IMR-90 (cell line): Measurements from ENCODE around the gene TPGS2. TPM values are rescaled to one million over a fixed set of nuclear protein-coding genes. Genes with fewer than 3 reads are reported as not detected.
A peak's percentile ranks its signal among the peaks of the same experiment; 100 is the strongest.

Source experiments
- ATAC-seq: fragments of 200-7000 bp; cut with Tn5 transposase; 2 replicates; pipeline ENCODE4 v1.9.1; 2020; ENCODE audit warnings: low read depth, mild to moderate bottlenecking, moderate library complexity
- BruUV-seq: library from RNA; stranded (reverse); fragments of 400-500 nt; replicated peaks from 2 replicates; lab custom pipeline; 2021; lab: Mats Ljungman, UMichigan
- CTCF ChIA-PET: fragments of 300-600 bp; formaldehyde crosslinking; extraction: SDS; loops from one replicate; lab custom pipeline; 2021; ENCODE audit warnings: antibody characterized with exemption; lab: Yijun Ruan, JAX
- POLR2A ChIA-PET: fragments of 300-600 bp; sonication (Branson Sonifier 250); formaldehyde crosslinking; loops from one replicate; lab custom pipeline; 2022; ENCODE audit warnings: antibody characterized with exemption; ENCODE audit not compliant: unreplicated experiment; lab: Charles Lee
- DNase-seq: peaks from one replicate; pipeline ENCODE4 v3.0.0; 2013
- H2AFZ ChIP-seq: replicated peaks from 2 replicates; pipeline ENCODE3; 2013; ENCODE audit warnings: low read length, mild to moderate bottlenecking; ENCODE audit not compliant: poor library complexity
- H2AK5ac ChIP-seq: 2 replicates; pipeline ENCODE4 v1.6.1; 2013; ENCODE audit warnings: low read depth, low read length, inconsistent platforms
- H2AK9ac ChIP-seq: replicated peaks from 2 replicates; pipeline ENCODE3; 2013; ENCODE audit warnings: mild to moderate bottlenecking, low read depth, low read length, moderate library complexity; ENCODE audit not compliant: poor library complexity
- H2BK120ac ChIP-seq: 2 replicates; pipeline ENCODE4 v1.6.1; 2013; ENCODE audit warnings: low read depth, low read length, inconsistent platforms
- H2BK15ac ChIP-seq: 3 replicates; pipeline ENCODE4 v1.6.1; 2013; ENCODE audit warnings: low read depth, low read length, inconsistent platforms
- H2BK20ac ChIP-seq: 2 replicates; pipeline ENCODE4 v1.6.1; 2013; ENCODE audit warnings: low read depth, mild to moderate bottlenecking, inconsistent platforms, low read length, moderate library complexity
- H2BK5ac ChIP-seq: 2 replicates; pipeline ENCODE4 v1.6.1; 2013; ENCODE audit warnings: mild to moderate bottlenecking, low read depth, low read length, inconsistent platforms; ENCODE audit not compliant: poor library complexity, severe bottlenecking
- H3K14ac ChIP-seq: replicated peaks from 2 replicates; pipeline ENCODE4 v1.6.1; 2013; ENCODE audit warnings: low read depth, low read length, inconsistent platforms
- H3K18ac ChIP-seq: 2 replicates; pipeline ENCODE4 v1.6.1; 2013; ENCODE audit warnings: low read depth, low read length, control low read depth
- H3K23ac ChIP-seq: 2 replicates; pipeline ENCODE4 v1.6.1; 2013; ENCODE audit warnings: low read depth, low read length, inconsistent platforms
- H3K27ac ChIP-seq: 2 replicates; pipeline ENCODE4 v1.5.1; 2013; ENCODE audit warnings: mild to moderate bottlenecking, control low read depth, low read length; ENCODE audit not compliant: insufficient read depth
- H3K27me3 ChIP-seq: 2 replicates; pipeline ENCODE4 v1.6.1; 2013; ENCODE audit warnings: low read length; ENCODE audit not compliant: control insufficient read depth, insufficient read depth
- H3K36me3 ChIP-seq: 2 replicates; pipeline ENCODE4 v1.6.1; 2013; ENCODE audit warnings: low read length, mixed read lengths; ENCODE audit not compliant: control insufficient read depth, insufficient read depth
- H3K4ac ChIP-seq: 2 replicates; pipeline ENCODE4 v1.6.1; 2013; ENCODE audit warnings: low read depth, low read length, inconsistent platforms
- H3K4me1 ChIP-seq: 2 replicates; pipeline ENCODE4 v1.6.1; 2013; ENCODE audit warnings: low read length, mixed read lengths; ENCODE audit not compliant: control insufficient read depth, insufficient read depth
- H3K4me2 ChIP-seq: 2 replicates; pipeline ENCODE4 v1.6.1; 2013; ENCODE audit warnings: low read depth, mild to moderate bottlenecking, control low read depth, low read length, moderate library complexity
- H3K4me3 ChIP-seq: 2 replicates; pipeline ENCODE4 v1.5.1; 2013; ENCODE audit warnings: low read depth, mild to moderate bottlenecking, control low read depth, low read length, moderate library complexity; ENCODE audit not compliant: insufficient read depth
- H3K56ac ChIP-seq: 2 replicates; pipeline ENCODE4 v1.6.1; 2013; ENCODE audit warnings: low read length, inconsistent platforms; ENCODE audit not compliant: insufficient read depth; ENCODE audit errors: extremely low read depth
- H3K79me1 ChIP-seq, 2 experiments: 2 replicates each; pipeline ENCODE4 v1.6.1; 2013; ENCODE audit warnings: low read length in 2 of 2, inconsistent platforms in 1 of 2, low read depth in 1 of 2
- H3K9ac ChIP-seq: 2 replicates; pipeline ENCODE4 v1.6.1; 2013; ENCODE audit warnings: low read depth, low read length, control low read depth
- H3K9me1 ChIP-seq: 2 replicates; pipeline ENCODE4 v1.6.1; 2013; ENCODE audit warnings: low read length, inconsistent platforms; ENCODE audit not compliant: insufficient read depth
- H3K9me3 ChIP-seq: 2 replicates; pipeline ENCODE4 v1.6.1; 2013; ENCODE audit warnings: low read length; ENCODE audit not compliant: control insufficient read depth, insufficient read depth
- H4K20me1 ChIP-seq: 2 replicates; pipeline ENCODE4 v1.6.1; 2013; ENCODE audit warnings: low read length, inconsistent platforms; ENCODE audit not compliant: insufficient read depth
- H4K5ac ChIP-seq: 2 replicates; pipeline ENCODE4 v1.6.1; 2013; ENCODE audit warnings: mild to moderate bottlenecking, low read depth, low read length, control low read depth
- H4K8ac ChIP-seq, 2 experiments: 2 replicates each; pipeline ENCODE4 v1.6.1; 2013; ENCODE audit warnings: low read depth in 2 of 2, low read length in 2 of 2, control low read depth in 1 of 2, inconsistent platforms in 1 of 2
- H4K91ac ChIP-seq: 2 replicates; pipeline ENCODE4 v1.6.1; 2013; ENCODE audit warnings: low read depth, low read length, inconsistent platforms; ENCODE audit not compliant: insufficient read depth
- MAZ ChIP-seq: IDR thresholded peaks from 2 replicates; pipeline ENCODE4 v1.6.1; 2012; ENCODE audit warnings: low read depth, mild to moderate bottlenecking, low read length, improper control_type of control experiment, moderate library complexity, borderline replicate concordance
- MXI1 ChIP-seq: IDR thresholded peaks from 2 replicates; pipeline ENCODE4 v1.6.1; 2012; ENCODE audit warnings: low read depth, mild to moderate bottlenecking, low read length, moderate library complexity, borderline replicate concordance
- NFE2L2 ChIP-seq: fragments of 150-350 bp; IDR thresholded peaks from 2 replicates; pipeline ENCODE4 v1.6.1; 2016; ENCODE audit warnings: low read depth, mild to moderate bottlenecking, low read length
- RAD21 ChIP-seq: IDR thresholded peaks from 2 replicates; pipeline ENCODE4 v1.6.1; 2012; ENCODE audit warnings: low read length, improper control_type of control experiment
- SMC3 ChIP-seq: fragments of 150-350 bp; IDR thresholded peaks from 2 replicates; pipeline ENCODE4 v1.6.1; 2016; ENCODE audit warnings: low read depth, mild to moderate bottlenecking, antibody characterized with exemption, low read length, moderate library complexity
- WGBS, 2 experiments: methylation state at CpG; one replicate each; pipeline versions ENCODE4 v1.1.5 to v1.1.7; 2013; ENCODE audit warnings: missing lambda C conversion rate in 2 of 2; ENCODE audit not compliant: insufficient read length in 1 of 2; ENCODE audit errors: extremely low coverage in 2 of 2; 5-methylcytosine and 5-hydroxymethylcytosine counted together
- dilution Hi-C: fragments of 300-500 bp; cut with HindIII; formaldehyde crosslinking; loops from one replicate; pipeline ENCODE4 v1.14.3; 2018; ENCODE audit warnings: low sequenced_read_pairs; ENCODE audit not compliant: unreplicated experiment
- in situ Hi-C: fragments of 300-500 bp; cut with MboI; formaldehyde crosslinking; loops from 3 replicates; pipeline ENCODE4 v1.14.3; 2019; ENCODE audit warnings: low sequenced_read_pairs, inconsistent platforms, mixed read lengths
- intact Hi-C: fragments of 100-400 bp; cut with micrococcal nuclease; formaldehyde crosslinking; loops from 2 replicates; pipeline ENCODE4 v1.10.0; 2022
- polyA plus RNA-seq, 3 experiments: library from polyadenylated mRNA; depleted of rRNA; stranded (reverse); fragments of >200 nt; gene quantifications; 2 replicates each; pipeline ENCODE4 v1.2.3, GENCODE V29; 2012; ENCODE audit warnings: low replicate concordance in 1 of 3
- total RNA-seq: library from RNA; depleted of rRNA; stranded (reverse); fragments of >200 nt; gene quantifications from 2 replicates; pipeline ENCODE4 v1.2.3, GENCODE V29; 2012
- TF ChIP-seq, protein P1 (sequence below): conservative IDR thresholded peaks from 2 replicates; pipeline ENCODE4 v1.5.1; 2012; ENCODE audit warnings: mild to moderate bottlenecking, low read depth, low read length, improper control_type of control experiment

The TPGS2 gene
- total and polyA plus RNA-seq, 2 of the 4 experiments (the other 2 are of a cell fraction): 201 to 294 TPM

DNA sequence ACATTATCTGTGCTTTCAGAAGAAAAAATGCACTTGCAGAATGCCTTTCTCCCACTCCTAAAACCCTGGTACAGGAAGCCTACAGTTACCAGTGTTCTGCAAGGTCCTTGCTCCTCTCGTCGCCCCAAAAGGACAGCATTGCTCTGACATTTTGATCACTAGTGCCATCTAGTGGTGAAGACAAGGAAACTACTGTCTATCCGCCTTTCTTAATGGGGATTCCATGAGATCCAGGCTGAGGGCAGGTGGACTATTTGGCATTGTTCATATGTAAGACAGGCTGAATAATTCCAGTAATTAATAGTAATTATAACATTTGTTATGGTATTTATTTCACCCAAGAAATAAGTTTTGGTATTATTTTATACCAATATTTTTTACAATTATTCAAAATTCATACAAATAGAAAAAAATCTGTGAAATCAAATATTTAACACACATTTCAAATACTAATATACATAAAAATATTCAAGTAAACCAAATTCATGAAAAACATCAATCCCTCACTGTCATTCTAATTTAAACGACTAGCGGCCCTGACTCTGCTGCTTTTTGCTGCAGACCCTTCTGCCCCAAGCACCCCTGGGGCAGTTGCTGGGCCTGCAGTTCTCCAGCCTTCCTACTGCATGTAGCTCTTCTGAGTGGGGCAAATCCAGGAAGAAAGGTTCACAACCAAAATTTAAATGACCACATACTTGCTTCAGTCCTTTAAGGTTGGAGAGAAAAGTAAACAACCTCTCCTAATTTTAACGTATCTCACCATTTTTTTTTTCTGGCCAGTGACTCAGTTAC lies 19.0 kb downstream of the TPGS2 start:
- Histone ChIP-seq H2BK15ac (no peak overlapping the region), H3K4me3 (no peak overlapping the region), H3K4ac (no peak overlapping the region), H2BK20ac (no peak overlapping the region), H3K36me3 (peaks cover 20% of the 10 kb centered on the region), H3K9me3 (no peaks in the 10 kb centered on the region), H3K79me1 (peaks cover 15 to 38% of the 10 kb centered on the region in 2 experiments), H3K27ac (no peak overlapping the region), H3K23ac (no peak overlapping the region), H4K91ac (no peak overlapping the region), H3K56ac (no peak overlapping the region), H4K8ac (no peak overlapping the region), H2BK120ac (no peak overlapping the region), H2AK5ac (peak overlapping the region; percentile 42; the same call in 1 of the 2 replicates), H3K4me1 (peaks cover 17% of the 10 kb centered on the region), H4K20me1 (peaks cover 2% of the 10 kb centered on the region; the same call in 1 of the 2 replicates), H3K9ac (no peak overlapping the region), H2BK5ac (no peak overlapping the region), H3K4me2 (no peak overlapping the region), H3K9me1 (peaks cover 11% of the 10 kb centered on the region), H4K5ac (no peak overlapping the region), H2AFZ (no peak overlapping the region), H3K27me3 (no peaks in the 10 kb centered on the region), H2AK9ac (no peak overlapping the region), H3K14ac (no peak overlapping the region), H3K18ac (no peak overlapping the region)
- ATAC-seq (peak; percentile 70), DNase-seq (peak; percentile 79)
- no CpG with 5 or more reads among the region's 6 CpGs for WGBS, 2 experiments
- in situ Hi-C loops: no loop called here
- intact Hi-C loops: loop anchor here (1.0 to 5.0 kb wide), 4 partner anchors 52 to 712 kb away; partner anchors contain the start of gene FHOD3
- dilution Hi-C loops: no loop called here
- CTCF ChIA-PET: interaction anchor here (0.6 to 2.4 kb wide), 4 partner anchors 8 to 122 kb away, joined by 3 to 8 read pairs (median 6); no protein-coding TSS in a partner anchor
- no TSS peak for BruUV-seq
- POLR2A ChIA-PET: no interaction called here
- TF ChIP-seq RAD21: peak; percentile 73
- no peak for TF ChIP-seq NFE2L2
- TF ChIP-seq, protein P1, sequence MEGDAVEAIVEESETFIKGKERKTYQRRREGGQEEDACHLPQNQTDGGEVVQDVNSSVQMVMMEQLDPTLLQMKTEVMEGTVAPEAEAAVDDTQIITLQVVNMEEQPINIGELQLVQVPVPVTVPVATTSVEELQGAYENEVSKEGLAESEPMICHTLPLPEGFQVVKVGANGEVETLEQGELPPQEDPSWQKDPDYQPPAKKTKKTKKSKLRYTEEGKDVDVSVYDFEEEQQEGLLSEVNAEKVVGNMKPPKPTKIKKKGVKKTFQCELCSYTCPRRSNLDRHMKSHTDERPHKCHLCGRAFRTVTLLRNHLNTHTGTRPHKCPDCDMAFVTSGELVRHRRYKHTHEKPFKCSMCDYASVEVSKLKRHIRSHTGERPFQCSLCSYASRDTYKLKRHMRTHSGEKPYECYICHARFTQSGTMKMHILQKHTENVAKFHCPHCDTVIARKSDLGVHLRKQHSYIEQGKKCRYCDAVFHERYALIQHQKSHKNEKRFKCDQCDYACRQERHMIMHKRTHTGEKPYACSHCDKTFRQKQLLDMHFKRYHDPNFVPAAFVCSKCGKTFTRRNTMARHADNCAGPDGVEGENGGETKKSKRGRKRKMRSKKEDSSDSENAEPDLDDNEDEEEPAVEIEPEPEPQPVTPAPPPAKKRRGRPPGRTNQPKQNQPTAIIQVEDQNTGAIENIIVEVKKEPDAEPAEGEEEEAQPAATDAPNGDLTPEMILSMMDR: peak; percentile 75
- peak; percentile 49; the same call in 1 of the 2 replicates for TF ChIP-seq SMC3
- peak; percentile 34; the same call in 1 of the 2 replicates for TF ChIP-seq MAZ
- no peak for TF ChIP-seq MXI1
